Common myeloid progenitor, CD34-positive (primary cell): ENCODE results near the gene CPA2.

Source experiments
- CTCF ChIA-PET: fragments of 350-600 bp; sonication (Branson Sonifier 250); formaldehyde crosslinking; loops from one replicate; lab custom pipeline; 2021; ENCODE audit warnings: antibody characterized with exemption; lab: Charles Lee
- POLR2A ChIA-PET: fragments of 350-600 bp; sonication (Branson Sonifier 250); formaldehyde crosslinking; loops from one replicate; lab custom pipeline; 2021; ENCODE audit warnings: antibody characterized with exemption; lab: Charles Lee
- DNase-seq, 3 donors: peaks; one replicate each; pipeline versions ENCODE4 v3.0.0 to v3.0.0-alpha.2; 2013
- H3K27ac ChIP-seq, 2 experiments: 1 replicate in 1 of 2; 2 replicates in 1 of 2; pipeline ENCODE4 v1.7.0; 2013; ENCODE audit warnings: inconsistent platforms in 2 of 2, low read length in 2 of 2, mild to moderate bottlenecking in 2 of 2, low read depth in 1 of 2, moderate library complexity in 1 of 2; ENCODE audit not compliant: severe bottlenecking in 2 of 2, insufficient read depth in 1 of 2, poor library complexity in 1 of 2
- H3K27me3 ChIP-seq, 5 experiments: replicated peaks in 2 of 5; 1 replicate in 3 of 5; 2 replicates in 2 of 5; pipeline versions ENCODE4 v1.6.1 to v1.7.0; 2013; ENCODE audit warnings: low read length in 4 of 5, mild to moderate bottlenecking in 2 of 5, moderate library complexity in 2 of 5, inconsistent platforms in 1 of 5; ENCODE audit not compliant: insufficient read depth in 5 of 5, control insufficient read depth in 4 of 5
- H3K36me3 ChIP-seq, 4 experiments: 1 replicate in 2 of 4; 2 replicates in 2 of 4; pipeline versions ENCODE4 v1.6.1 to v1.7.0; 2013; ENCODE audit warnings: low read length in 3 of 4, control low read depth in 1 of 4, mild to moderate bottlenecking in 1 of 4; ENCODE audit not compliant: control insufficient read depth in 4 of 4, insufficient read depth in 4 of 4
- H3K4me1 ChIP-seq, 4 experiments: 1 replicate in 3 of 4; 2 replicates in 1 of 4; pipeline versions ENCODE4 v1.6.1 to v1.7.1; 2013; ENCODE audit warnings: low read length in 3 of 4, mild to moderate bottlenecking in 3 of 4, control low read depth in 1 of 4, inconsistent platforms in 1 of 4, moderate library complexity in 1 of 4; ENCODE audit not compliant: control insufficient read depth in 4 of 4, insufficient read depth in 4 of 4; ENCODE audit errors: control extremely low read depth in 1 of 4
- H3K4me3 ChIP-seq, 7 experiments: 1 replicate in 4 of 7; 2 replicates in 3 of 7; pipeline versions ENCODE4 v1.5.1 to v1.7.0; 2013; ENCODE audit warnings: mild to moderate bottlenecking in 7 of 7, low read length in 6 of 7, moderate library complexity in 6 of 7, inconsistent platforms in 2 of 7, low read depth in 2 of 7, control low read depth in 1 of 7; ENCODE audit not compliant: insufficient read depth in 4 of 7, control insufficient read depth in 1 of 7; ENCODE audit errors: extremely low read depth in 1 of 7
- H3K9me3 ChIP-seq, 5 experiments: 1 replicate in 4 of 5; 2 replicates in 1 of 5; pipeline versions ENCODE4 v1.6.1 to v1.7.1; 2013; ENCODE audit warnings: low read length in 4 of 5, mild to moderate bottlenecking in 2 of 5, inconsistent platforms in 1 of 5, low read depth in 1 of 5, moderate library complexity in 1 of 5; ENCODE audit not compliant: control insufficient read depth in 4 of 5, insufficient read depth in 2 of 5; ENCODE audit errors: control extremely low read depth in 1 of 5
- WGBS: methylation state at CpG from one replicate; pipeline ENCODE4 v1.1.5; 2013; ENCODE audit not compliant: insufficient coverage; 5-methylcytosine and 5-hydroxymethylcytosine counted together

The CPA2 gene

GRCh38 chr7:130329681-130330080 is 63.0 kb downstream of the CPA2 start:
- no peaks in the 10 kb centered on the region for H3K9me3 ChIP-seq
- no CpG with 5 or more reads among the region's 3 CpGs for WGBS
- no peaks in the 10 kb centered on the region for H3K4me1 ChIP-seq
- H3K27ac ChIP-seq, result no peak overlapping the region
- POLR2A ChIA-PET, result no interaction called here
- CTCF ChIA-PET, result interaction anchor here (1.7 kb wide), 2 partner anchors 8 to 85 kb away, joined by 3 to 4 read pairs; no protein-coding TSS in a partner anchor
- H3K4me3 ChIP-seq, result no peak overlapping the region
- no peak for DNase-seq
- no peaks in the 10 kb centered on the region for H3K36me3 ChIP-seq
- H3K27me3 ChIP-seq, result no peaks in the 10 kb centered on the region

GRCh38 chr7:130332259-130333053 is 65.8 kb downstream of the CPA2 start:
- Histone ChIP-seq H3K9me3 (no peaks in the 10 kb centered on the region), H3K4me1 (no peaks in the 10 kb centered on the region), H3K36me3 (no peaks in the 10 kb centered on the region), H3K4me3 (no peak overlapping the region), H3K27ac (no peak overlapping the region), H3K27me3 (no peaks in the 10 kb centered on the region)
- WGBS, result 80% methylated on average over 1 of the region's 4 CpGs
- CTCF ChIA-PET, result interaction anchor here (0.6 kb wide), 1 partner anchor 57 kb away, joined by 3 read pairs; no protein-coding TSS in a partner anchor
- POLR2A ChIA-PET, result no interaction called here
- no peak for DNase-seq

GRCh38 chr7:130333832-130334231 is 67.2 kb downstream of the CPA2 start:
- H3K36me3 ChIP-seq, result no peaks in the 10 kb centered on the region
- CTCF ChIA-PET, result no interaction called here
- no peak overlapping the region for H3K4me3 ChIP-seq
- no peaks in the 10 kb centered on the region for H3K4me1 ChIP-seq
- H3K9me3 ChIP-seq, result no peaks in the 10 kb centered on the region
- no peak for DNase-seq
- H3K27me3 ChIP-seq, result no peaks in the 10 kb centered on the region
- H3K27ac ChIP-seq, result no peak overlapping the region
- POLR2A ChIA-PET, result interaction anchor here (0.6 kb wide), 1 partner anchor 179 kb away, joined by 3 read pairs; no protein-coding TSS in a partner anchor
- no CpG with 5 or more reads among the region's 2 CpGs for WGBS

- whole genome bisulfite sequencing, result no CpG with 5 or more reads among the region's 6 CpGs
- ChIA-PET POLR2A (interaction anchor here (0.6 kb wide), 1 partner anchor 178 kb away, joined by 3 read pairs; no protein-coding TSS in a partner anchor), CTCF (no interaction called here)
These were observed 67.6 kb downstream of the CPA2 start for GRCh38 chr7:130334274-130334673.

GRCh38 chr7:130337410-130337971 is 70.8 kb downstream of the CPA2 start:
- WGBS, result 74% methylated on average over 3 of the region's 6 CpGs
- DNase-seq, result no peak
- ChIA-PET CTCF (interaction anchor here (1.0 kb wide), 1 partner anchor 9 kb away, joined by 3 read pairs; no protein-coding TSS in a partner anchor), POLR2A (no interaction called here)
- Histone ChIP-seq H3K27me3 (no peaks in the 10 kb centered on the region), H3K4me3 (no peak overlapping the region), H3K27ac (no peak overlapping the region), H3K36me3 (no peaks in the 10 kb centered on the region), H3K4me1 (no peaks in the 10 kb centered on the region), H3K9me3 (peaks cover 0 to under 1% (median 0%) of the 10 kb centered on the region in 5 experiments)

More at GRCh38 chr7:130334274-130334673, 67.6 kb downstream of the CPA2 start:
- Histone ChIP-seq H3K4me1 (no peaks in the 10 kb centered on the region), H3K9me3 (no peaks in the 10 kb centered on the region), H3K4me3 (no peak overlapping the region), H3K27me3 (no peaks in the 10 kb centered on the region), H3K27ac (no peak overlapping the region), H3K36me3 (no peaks in the 10 kb centered on the region)
- DNase-seq, result no peak

GRCh38 chr7:130338233-130338632 is 71.6 kb downstream of the CPA2 start:
- no peak for DNase-seq
- H3K4me3 ChIP-seq, result no peak overlapping the region
- WGBS, result 100% methylated on average over 1 of the region's 3 CpGs
- H3K36me3 ChIP-seq, result no peaks in the 10 kb centered on the region
- ChIA-PET POLR2A (no interaction called here), CTCF (interaction anchor here (1.0 kb wide), 2 partner anchors 9 to 54 kb away, joined by 3 read pairs; no protein-coding TSS in a partner anchor)
- no peaks in the 10 kb centered on the region for H3K27me3 ChIP-seq
- no peaks in the 10 kb centered on the region for H3K4me1 ChIP-seq
- no peak overlapping the region for H3K27ac ChIP-seq
- peaks cover 0 to 2% (median 0%) of the 10 kb centered on the region in 5 experiments for H3K9me3 ChIP-seq
